Activated CD8-positive, alpha-beta memory T cell treated with anti-CD3 and anti-CD28 coated beads, Interleukin-2, amount 50 U/mL, for 1 hour (primary cell): Measurements from ENCODE around the gene LOXL4.

ENCODE experiments used
- DNase-seq: peaks from one replicate; pipeline ENCODE4 v3.0.0-alpha.2; 2020; ENCODE audit errors: extremely low read depth

LOXL4 gene

DNA sequence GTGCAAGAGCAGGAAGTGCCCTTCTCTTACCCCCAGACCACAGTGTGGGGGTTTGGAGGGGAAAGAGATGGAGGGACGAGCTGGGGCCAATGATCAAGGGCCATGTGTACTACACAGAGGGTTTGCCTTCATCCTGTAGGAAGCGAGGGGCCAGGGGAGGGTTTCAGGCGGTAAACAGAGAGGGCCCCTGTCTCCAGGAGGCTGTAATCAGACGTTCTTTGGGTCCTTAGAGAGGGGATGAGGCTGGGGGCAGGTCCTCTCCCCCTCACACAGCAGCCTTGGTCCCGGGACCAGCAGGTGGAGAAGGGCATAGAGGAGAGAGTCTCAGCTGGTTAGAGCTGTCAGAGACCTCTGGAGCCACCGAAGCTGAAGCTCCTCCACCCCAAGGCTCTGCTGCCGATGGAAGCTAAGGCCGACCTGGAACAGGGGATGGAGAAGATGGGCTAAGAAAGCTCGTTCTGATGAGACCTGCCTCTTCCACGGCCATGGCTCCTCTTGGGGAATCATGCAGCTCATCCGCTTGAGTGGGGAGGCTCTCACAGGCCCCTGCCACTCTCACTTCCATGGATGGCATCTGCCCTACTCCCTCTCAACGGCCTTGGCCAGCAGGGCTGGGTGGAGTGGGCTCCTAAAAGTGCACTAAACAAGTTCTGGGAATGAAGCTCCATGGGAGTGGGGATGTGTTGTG is 3.5 kb downstream of the LOXL4 start:
- no peak for DNase-seq

GRCh38 chr10:98263088-98263487 is 4.9 kb downstream of the LOXL4 start:
- no peak for DNase-seq

DNA sequence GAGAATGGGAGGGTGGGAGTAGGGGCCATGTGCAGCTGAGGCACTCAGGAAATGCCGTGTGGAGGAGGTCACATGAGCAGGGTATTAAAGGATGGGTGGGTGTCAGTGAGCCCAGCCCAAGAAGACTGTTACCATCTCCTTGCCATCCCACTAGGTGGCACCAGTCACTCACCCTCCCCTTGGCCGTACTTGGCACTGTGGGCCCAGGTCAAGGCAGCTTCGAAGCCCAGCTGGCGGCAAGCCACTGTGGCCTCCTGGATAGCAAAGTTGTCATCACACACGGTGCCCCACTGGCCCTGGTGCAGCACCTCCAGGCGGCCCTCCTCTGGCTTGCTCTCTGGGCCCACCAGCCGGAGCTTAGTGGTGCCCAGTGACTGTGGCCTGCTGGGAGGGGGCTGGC is 5.4 kb downstream of the LOXL4 start:
- no peak for DNase-seq

DNA sequence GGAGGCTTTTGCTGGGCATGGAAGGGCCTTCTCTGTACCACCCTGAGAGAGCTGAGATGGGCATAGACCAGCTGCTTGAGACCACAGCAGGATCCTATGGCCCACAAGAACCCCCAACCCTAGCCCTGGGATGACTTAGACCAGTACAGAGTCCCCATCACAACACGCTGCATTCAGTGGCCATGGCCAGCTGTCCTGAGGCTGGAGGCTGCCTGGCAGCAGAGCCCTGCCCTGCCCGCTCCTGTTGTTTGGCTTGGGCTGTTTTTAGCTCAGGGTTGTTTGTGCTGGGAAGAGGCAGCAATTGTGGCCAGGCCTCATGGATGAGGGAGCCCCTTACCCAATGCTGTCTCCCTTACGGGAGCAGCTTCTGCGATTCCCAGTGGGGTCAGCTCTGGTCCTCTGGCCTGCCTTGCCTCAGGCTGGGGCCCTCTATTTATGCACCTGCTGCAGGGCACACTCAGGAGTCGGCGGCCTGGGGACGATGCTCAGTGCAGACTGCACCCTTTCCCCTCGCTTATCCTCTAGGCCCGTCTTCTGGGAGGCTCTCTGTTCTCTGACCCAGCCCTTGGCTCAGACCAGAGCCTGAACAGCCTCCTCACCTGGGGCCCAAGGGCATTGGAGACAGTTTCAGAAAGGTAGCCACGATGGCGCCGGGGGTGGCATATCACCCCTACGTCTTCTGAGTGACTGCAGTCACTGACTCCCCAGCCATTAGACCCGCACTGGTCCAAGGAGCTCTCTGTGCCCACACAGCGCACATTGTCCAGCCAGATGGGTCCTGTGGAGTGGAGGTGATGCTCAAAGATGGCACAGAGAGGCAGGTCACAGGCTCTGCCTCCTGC is 6.3 kb downstream of the LOXL4 start:
- DNase-seq = no peak

DNA sequence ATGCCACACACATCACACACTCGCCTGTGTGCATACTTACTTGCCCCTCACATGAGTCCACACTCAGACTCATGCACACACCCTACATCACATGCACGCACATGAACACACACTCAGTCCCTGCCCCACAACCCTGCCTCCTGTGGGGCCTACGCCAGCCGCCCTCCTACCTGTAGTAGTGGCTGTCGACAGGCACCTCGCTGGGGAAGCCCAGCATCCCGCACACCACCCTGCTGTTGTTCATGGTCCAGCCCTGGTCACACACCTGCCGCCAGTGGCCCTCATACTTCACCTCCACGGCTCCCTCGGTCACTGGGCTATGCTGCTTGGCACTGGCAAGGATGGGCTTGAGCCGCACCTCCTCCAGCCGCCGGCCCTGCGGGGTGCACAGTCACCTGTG is 7.2 kb downstream of the LOXL4 start:
- no peak for DNase-seq

GRCh38 chr10:98260350-98260749 is 7.6 kb downstream of the LOXL4 start:
- no peak for DNase-seq

- DNase-seq = no peak
Measured at GRCh38 chr10:98259606-98260315, 8.2 kb downstream of the LOXL4 start.

GRCh38 chr10:98258683-98259454 is 9.1 kb downstream of the LOXL4 start:
- DNase-seq = no peak

- no peak for DNase-seq
Measured at GRCh38 chr10:98257961-98258360, 10.0 kb downstream of the LOXL4 start.

DNA sequence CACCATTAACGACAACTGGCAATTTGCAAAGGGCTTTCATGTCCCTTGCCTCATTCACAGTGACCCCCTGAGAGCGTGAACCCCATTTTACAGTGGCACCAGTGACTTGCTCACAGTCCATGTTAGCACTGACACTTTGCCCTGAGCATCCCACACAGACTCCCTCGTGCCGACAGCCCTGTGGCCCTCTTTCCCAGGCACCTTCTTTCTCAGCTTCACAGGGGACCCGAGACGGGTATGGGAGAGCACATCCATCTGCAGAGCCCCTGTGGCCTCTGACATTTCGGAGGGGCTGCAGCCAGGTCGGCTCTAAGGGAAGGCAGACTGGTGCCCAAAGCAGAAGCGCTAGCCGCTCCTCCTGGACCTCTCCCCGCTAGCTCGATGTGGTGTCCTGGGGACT is 10.8 kb downstream of the LOXL4 start:
- no peak for DNase-seq

DNA sequence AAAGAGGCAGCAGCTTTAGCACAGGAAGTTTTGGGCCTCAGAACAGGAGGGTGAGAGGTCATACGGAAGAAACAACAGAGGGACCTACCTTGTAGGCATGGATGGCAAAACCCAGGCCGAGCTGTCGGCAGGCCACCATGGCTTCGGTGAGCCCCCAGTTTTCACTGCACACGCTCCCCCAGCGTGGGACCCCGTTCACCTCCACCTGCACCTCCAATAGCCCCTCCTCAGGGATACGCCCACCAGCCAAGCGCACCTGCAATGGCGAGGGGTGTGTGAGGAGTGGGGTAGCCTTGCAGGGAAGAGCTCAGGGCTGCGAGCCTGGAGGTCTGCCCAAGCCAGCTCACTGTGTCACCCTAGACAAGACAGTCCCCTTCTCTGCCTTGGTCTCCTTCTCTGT is 11.3 kb downstream of the LOXL4 start:
- DNase-seq = no peak

GRCh38 chr10:98255146-98255877 is 12.7 kb downstream of the LOXL4 start:
- DNase-seq = no peak

DNA sequence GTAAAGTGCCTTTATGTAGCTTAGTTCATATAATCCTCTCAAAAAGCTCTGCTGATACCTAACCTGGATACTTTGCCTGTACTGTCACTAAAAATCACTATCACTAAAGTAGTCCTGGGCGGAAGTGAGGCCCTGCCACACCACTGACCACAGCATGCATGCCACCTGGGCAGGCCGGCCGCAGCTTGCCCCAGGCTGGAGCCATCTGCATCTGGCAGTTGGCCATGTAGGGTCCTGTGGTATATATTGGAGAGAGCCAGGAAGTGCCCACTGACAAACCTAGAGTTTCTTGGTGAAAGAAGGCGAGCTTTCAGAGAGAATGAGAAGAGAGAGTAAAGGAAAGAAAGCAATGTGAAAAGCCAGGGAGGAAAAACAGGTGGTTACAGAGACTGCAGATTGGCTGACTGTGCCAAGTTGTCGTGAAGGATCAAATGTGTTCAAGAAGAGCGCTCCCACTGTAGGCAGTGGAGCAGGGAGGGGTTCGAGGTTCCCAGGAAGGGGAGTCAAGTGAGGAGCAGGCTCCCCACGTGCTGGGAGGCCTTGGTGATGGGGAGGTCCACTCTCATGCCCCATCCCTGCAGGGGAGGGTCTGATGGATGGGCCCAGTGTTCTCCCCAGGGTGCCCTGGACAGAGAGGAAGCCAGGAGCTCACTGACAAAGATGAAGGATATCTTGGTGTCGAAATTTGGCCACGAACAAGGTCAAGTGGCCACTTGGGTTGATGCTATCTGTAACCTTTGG is 13.6 kb downstream of the LOXL4 start:
- DNase-seq = no peak

- no peak for DNase-seq
Measured at GRCh38 chr10:98253499-98253898, 14.5 kb downstream of the LOXL4 start.

DNA sequence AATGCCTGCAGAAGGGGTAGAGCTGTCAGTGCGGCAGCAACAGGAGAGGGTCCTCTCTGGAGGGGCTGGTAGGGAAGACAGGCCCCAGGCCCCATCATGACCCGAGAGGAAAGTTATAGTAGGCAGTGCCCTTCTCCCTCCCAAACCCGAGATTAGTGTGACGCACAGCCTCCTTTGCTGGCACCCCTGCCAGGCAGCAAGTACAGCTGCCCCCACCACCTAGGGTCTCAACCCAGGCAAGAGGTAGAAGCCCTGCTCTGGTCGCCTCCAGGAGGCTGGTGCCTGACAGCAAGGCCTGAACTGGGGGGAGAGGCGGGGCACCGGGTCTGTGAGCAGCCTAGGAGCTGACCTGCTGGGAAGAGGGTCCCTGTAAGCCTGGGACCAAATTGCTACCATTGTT is 15.5 kb downstream of the LOXL4 start:
- no peak for DNase-seq

- DNase-seq = no peak
Measured at GRCh38 chr10:98251399-98251798, 16.6 kb downstream of the LOXL4 start.

- no peak for DNase-seq
Measured at GRCh38 chr10:98249134-98249533, 18.9 kb downstream of the LOXL4 start.

DNA sequence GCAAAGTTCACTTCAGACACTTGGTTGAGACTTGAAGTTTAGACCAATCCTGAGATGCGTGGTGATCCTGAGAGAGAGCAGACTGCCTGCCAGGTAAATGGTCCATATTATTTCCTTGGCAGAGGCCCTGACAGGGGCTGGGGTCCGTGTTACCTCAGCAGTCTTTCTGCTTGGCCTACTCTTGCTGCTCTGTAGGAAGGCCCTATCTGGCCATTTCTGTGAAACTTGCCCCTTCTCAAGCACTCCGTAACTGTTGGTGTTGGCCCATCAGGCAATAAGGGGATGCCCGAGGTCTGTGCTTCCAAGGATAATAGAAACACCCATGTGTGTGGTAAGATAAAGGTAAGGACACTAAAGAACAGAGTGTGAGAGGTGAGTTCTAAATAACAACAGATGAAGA is 20.0 kb downstream of the LOXL4 start:
- no peak for DNase-seq

- no peak for DNase-seq
Measured at GRCh38 chr10:98246911-98247805, 20.8 kb downstream of the LOXL4 start.

GRCh38 chr10:98244586-98244985 is 23.4 kb downstream of the LOXL4 start:
- DNase-seq = no peak
